Esophagus squamous epithelium (tissue), 5 donors: ENCODE measurements around the gene CBFA2T3. TPM values are rescaled to one million over a fixed set of nuclear protein-coding genes. Genes with fewer than 3 reads are reported as not detected.

Experiments
- DNase-seq: peaks from one replicate; lab custom pipeline; 2025; lab: John Stamatoyannopoulos, UW
- H3K27ac ChIP-seq, 4 donors: fragments of 200-600 bp; sonication (generic); one replicate each; pipeline ENCODE4 v1.5.1; 2016 to 2019; ENCODE audit warnings: mild to moderate bottlenecking in 1 of 4
- H3K27me3 ChIP-seq, 4 donors: fragments of 200-600 bp; sonication (generic); 1 replicate in 3 of 4; 2 replicates in 1 of 4; pipeline versions ENCODE4 v1.5.1 to v1.6.0; 2017 to 2021; ENCODE audit warnings: antibody characterized with exemption in 1 of 4
- H3K36me3 ChIP-seq, 3 donors: fragments of 200-600 bp; sonication (generic); one replicate each; pipeline ENCODE4 v1.5.1; 2016 to 2019
- H3K4me1 ChIP-seq, 3 donors: fragments of 200-600 bp; sonication (generic); one replicate each; pipeline ENCODE4 v1.5.1; 2017 to 2019
- H3K4me3 ChIP-seq, 4 donors: fragments of 200-600 bp; sonication (generic); 1 replicate in 3 of 4; 2 replicates in 1 of 4; pipeline ENCODE4 v1.5.1; 2016 to 2019; ENCODE audit warnings: mild to moderate bottlenecking in 2 of 4, moderate library complexity in 1 of 4
- H3K9me3 ChIP-seq, 3 donors: fragments of 200-600 bp; sonication (generic); one replicate each; pipeline ENCODE4 v1.5.1; 2016 to 2019
- CTCF ChIP-seq, 6 experiments: fragments of 450-650 bp in 4 of 6; fragments of 200-600 bp in 2 of 6; sonication (generic) in 2 of 6; IDR thresholded peaks; one replicate each; pipeline ENCODE4 v1.5.1; 2016 to 2019; ENCODE audit warnings: antibody characterized with exemption in 6 of 6, mild to moderate bottlenecking in 4 of 6, moderate library complexity in 4 of 6
- POLR2A ChIP-seq, 4 donors: fragments of 450-650 bp; IDR thresholded peaks; one replicate each; pipeline ENCODE4 v1.6.1; 2017; ENCODE audit warnings: antibody characterized with exemption in 4 of 4, mild to moderate bottlenecking in 4 of 4, moderate library complexity in 3 of 4
- WGBS, 2 donors: methylation state at CpG; one replicate each; pipeline ENCODE4 v1.1.5; 2018; 5-methylcytosine and 5-hydroxymethylcytosine counted together
- intact Hi-C: fragments of 100-400 bp; cut with DNase I; formaldehyde crosslinking; loops from one replicate; pipeline ENCODE4 v1.15.0; 2022
- total RNA-seq, 4 donors: library from RNA; depleted of rRNA; stranded (reverse); fragments of >200 nt; gene quantifications; one replicate each; pipeline ENCODE4 v1.1.0, GENCODE V29; 2016
- donor health status: DM: yes; HTN: yes; CAD: no.

The CBFA2T3 gene
- total RNA-seq, 4 donors from 2014 or later = 0.18 to 2.7 (median 1.4) TPM

DNA sequence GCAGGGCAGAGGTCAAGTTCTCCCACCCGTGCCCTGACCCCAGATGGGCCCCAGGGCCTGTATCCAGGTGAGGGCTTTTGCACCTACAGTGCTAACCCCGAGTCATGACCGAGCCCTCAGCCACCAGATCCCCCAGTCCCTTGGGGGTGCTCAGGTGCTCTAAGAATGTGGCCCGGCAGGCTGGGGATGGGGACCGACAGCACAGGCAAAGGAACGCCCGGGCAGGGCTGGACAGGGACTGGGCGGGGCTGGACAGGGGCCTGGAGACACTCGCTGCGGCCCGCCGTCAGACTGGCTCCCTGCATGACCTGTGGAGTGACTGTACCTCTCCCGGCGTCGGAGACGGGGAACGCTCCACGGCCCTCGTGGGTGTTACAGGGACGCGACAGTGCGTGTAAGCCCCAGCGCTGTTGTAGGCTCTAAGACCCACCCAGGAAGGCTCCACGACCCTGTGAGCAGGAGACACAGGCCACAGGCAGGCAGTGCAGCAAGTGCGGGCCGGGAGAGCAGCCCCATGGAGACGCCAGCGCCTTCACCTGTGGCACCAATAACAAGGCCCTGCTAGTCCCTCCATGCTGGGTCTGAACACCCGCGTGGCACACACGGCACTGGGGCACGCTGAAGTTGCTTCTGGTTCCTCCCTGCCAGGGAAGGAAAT is 38.8 kb downstream of the CBFA2T3 start:
- intact Hi-C loops = no loop called here

DNA sequence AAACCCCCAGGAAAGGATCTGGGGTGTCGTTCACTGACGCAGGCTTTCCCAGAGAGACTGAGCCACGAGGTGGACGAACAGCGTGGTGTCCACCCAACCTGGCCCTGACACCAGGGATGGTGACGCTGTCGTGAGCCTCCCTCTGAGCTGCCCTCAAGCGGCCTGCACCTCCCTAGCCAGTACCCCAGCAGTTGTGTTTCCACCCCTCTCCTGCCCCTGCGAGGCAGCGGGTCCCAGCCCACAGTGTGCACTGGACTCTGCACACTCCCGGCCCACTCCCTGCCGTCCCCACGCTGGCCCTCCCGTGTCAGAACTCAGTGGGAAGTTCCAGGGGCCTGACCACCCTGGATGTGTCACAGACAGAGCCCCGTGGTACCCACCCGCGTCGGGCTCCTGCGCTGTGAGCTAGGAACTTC is 39.8 kb downstream of the CBFA2T3 start:
- no peak for TF ChIP-seq CTCF (IDR thresholded peaks at IDR 0.05)
- no peak for TF ChIP-seq POLR2A (IDR thresholded peaks at IDR 0.05)
- H3K4me1 ChIP-seq = peaks cover 50 to 66% (median 52%) of the 10 kb centered on the region in 3 donors
- H3K36me3 ChIP-seq = no peaks in the 10 kb centered on the region
- intact Hi-C loops = no loop called here
- peak overlapping the region in 3 of 4 donors; percentile 21 to 75 (median 59) for H3K27ac ChIP-seq
- H3K4me3 ChIP-seq = no peak overlapping the region
- peaks cover 12 to 93% (median 15%) of the 10 kb centered on the region in 4 donors for H3K27me3 ChIP-seq
- H3K9me3 ChIP-seq = no peaks in the 10 kb centered on the region
- 53 to 89% methylated on average over 7 to 9 of the region's 19 CpGs for WGBS, 2 donors
- no peak for DNase-seq

More for the DNA sequence above, 38.8 kb downstream of the CBFA2T3 start:
- H3K9me3 ChIP-seq = no peaks in the 10 kb centered on the region
- H3K36me3 ChIP-seq = no peaks in the 10 kb centered on the region
- peak overlapping the region in 1 of 4 donors; percentile 9 for H3K27ac ChIP-seq
- peaks cover 50 to 71% (median 52%) of the 10 kb centered on the region in 3 donors for H3K4me1 ChIP-seq
- TF ChIP-seq CTCF (IDR thresholded peaks at IDR 0.05) = no peak
- TF ChIP-seq POLR2A (IDR thresholded peaks at IDR 0.05) = no peak
- peaks cover 14 to 94% (median 17%) of the 10 kb centered on the region in 4 donors for H3K27me3 ChIP-seq
- H3K4me3 ChIP-seq = peak overlapping the region in 1 of 4 donors; percentile 64
- 36% methylated on average over 6 of the region's 32 CpGs; no CpG with 5 or more reads in 1 of the 2 donors for WGBS, 2 donors
- no peak for DNase-seq

- Histone ChIP-seq H3K36me3 (no peaks in the 10 kb centered on the region), H3K4me1 (peaks cover 45 to 60% (median 52%) of the 10 kb centered on the region in 3 donors), H3K9me3 (no peaks in the 10 kb centered on the region), H3K27ac (peak overlapping the region; percentile 13 to 75 (median 40)), H3K4me3 (peak overlapping the region in 1 of 4 donors; percentile 24), H3K27me3 (peaks cover 9 to 93% (median 15%) of the 10 kb centered on the region in 4 donors)
- 35 to 70% methylated on average over 17 to 18 of the region's 31 CpGs for WGBS, 2 donors
- intact Hi-C loops = no loop called here
- TF ChIP-seq POLR2A (IDR thresholded peaks at IDR 0.05) (no peak), CTCF (IDR thresholded peaks at IDR 0.05) (no peak)
- DNase-seq = no peak
Observed at GRCh38 chr16:88936556-88937205, 40.3 kb downstream of the CBFA2T3 start.

DNA sequence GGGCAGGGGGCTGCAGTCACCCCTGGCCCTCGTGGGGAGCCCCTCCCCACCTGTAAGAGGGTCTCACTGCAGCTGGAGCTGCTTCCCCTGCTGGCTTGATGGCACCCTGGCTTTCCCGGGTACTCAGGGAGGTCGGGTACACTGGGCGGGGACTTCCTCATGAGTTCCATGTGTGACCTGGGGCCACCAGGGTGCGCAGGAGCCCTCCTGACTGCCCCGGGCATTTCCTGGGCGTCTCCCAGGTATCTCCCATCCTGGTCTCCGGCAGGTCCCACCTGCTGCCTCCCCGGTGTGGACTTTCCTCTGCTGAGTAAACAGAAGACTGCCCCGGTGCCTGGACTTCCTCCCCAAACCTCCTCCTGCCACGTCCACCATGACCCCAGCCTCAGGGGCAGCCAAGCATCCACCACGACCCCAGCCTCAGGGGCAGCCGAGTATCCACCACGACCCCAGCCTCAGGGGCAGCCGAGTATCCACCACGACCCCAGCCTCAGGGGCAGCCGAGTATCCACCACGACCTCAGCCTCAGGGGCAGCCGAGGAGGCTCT is 40.9 kb downstream of the CBFA2T3 start:
- H3K36me3 ChIP-seq = no peaks in the 10 kb centered on the region
- DNase-seq = no peak
- TF ChIP-seq CTCF (IDR thresholded peaks at IDR 0.05) = no peak
- no peak for TF ChIP-seq POLR2A (IDR thresholded peaks at IDR 0.05)
- H3K4me1 ChIP-seq = peaks cover 40 to 56% (median 52%) of the 10 kb centered on the region in 3 donors
- H3K27me3 ChIP-seq = peaks cover 9 to 93% (median 15%) of the 10 kb centered on the region in 4 donors
- intact Hi-C loops = no loop called here
- H3K4me3 ChIP-seq = peak overlapping the region in 1 of 4 donors; percentile 24
- H3K9me3 ChIP-seq = no peaks in the 10 kb centered on the region
- peak overlapping the region; percentile 13 to 75 (median 40) for H3K27ac ChIP-seq
- WGBS, 2 donors = no CpG with 5 or more reads among the region's 19 CpGs
